Measurements from ENCODE around the gene FTCD. TPM values are rescaled to one million over a fixed set of nuclear protein-coding genes. Genes with fewer than 3 reads are reported as not detected.

Gene FTCD
- total RNA-seq, 4 donors from 2014 or later = 4.5 to 7.0 TPM; not detected in 2

DNA sequence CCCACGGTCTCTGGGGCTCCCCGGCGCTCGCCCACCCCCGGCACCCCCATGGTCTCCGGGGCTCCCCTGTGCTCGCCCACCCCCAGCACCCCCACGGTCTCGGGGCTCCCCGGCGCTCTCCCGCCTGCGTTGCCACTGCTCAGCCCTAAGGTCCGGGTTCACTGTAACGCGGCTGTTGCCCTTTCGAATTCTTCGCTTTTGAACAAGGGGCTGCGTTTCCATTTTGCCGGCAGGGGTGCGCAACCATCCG lies 5.2 kb upstream of the FTCD start:
- Histone ChIP-seq H3K9me3 (no peaks in the 10 kb centered on the region), H3K27ac (no peak overlapping the region), H3K4me1 (no peaks in the 10 kb centered on the region), H3K4me3 (no peak overlapping the region), H3K27me3 (no peaks in the 10 kb centered on the region), H3K36me3 (no peaks in the 10 kb centered on the region)
- intact Hi-C loops (cut with DNase I; ENCODE audit: low total_unique reads) = no loop called here
- TF ChIP-seq, protein P1, sequence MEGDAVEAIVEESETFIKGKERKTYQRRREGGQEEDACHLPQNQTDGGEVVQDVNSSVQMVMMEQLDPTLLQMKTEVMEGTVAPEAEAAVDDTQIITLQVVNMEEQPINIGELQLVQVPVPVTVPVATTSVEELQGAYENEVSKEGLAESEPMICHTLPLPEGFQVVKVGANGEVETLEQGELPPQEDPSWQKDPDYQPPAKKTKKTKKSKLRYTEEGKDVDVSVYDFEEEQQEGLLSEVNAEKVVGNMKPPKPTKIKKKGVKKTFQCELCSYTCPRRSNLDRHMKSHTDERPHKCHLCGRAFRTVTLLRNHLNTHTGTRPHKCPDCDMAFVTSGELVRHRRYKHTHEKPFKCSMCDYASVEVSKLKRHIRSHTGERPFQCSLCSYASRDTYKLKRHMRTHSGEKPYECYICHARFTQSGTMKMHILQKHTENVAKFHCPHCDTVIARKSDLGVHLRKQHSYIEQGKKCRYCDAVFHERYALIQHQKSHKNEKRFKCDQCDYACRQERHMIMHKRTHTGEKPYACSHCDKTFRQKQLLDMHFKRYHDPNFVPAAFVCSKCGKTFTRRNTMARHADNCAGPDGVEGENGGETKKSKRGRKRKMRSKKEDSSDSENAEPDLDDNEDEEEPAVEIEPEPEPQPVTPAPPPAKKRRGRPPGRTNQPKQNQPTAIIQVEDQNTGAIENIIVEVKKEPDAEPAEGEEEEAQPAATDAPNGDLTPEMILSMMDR (IDR thresholded peaks at IDR 0.05) = no peak
- no peak for TF ChIP-seq POLR2A (IDR thresholded peaks at IDR 0.05)
- DNase-seq = no peak

DNA sequence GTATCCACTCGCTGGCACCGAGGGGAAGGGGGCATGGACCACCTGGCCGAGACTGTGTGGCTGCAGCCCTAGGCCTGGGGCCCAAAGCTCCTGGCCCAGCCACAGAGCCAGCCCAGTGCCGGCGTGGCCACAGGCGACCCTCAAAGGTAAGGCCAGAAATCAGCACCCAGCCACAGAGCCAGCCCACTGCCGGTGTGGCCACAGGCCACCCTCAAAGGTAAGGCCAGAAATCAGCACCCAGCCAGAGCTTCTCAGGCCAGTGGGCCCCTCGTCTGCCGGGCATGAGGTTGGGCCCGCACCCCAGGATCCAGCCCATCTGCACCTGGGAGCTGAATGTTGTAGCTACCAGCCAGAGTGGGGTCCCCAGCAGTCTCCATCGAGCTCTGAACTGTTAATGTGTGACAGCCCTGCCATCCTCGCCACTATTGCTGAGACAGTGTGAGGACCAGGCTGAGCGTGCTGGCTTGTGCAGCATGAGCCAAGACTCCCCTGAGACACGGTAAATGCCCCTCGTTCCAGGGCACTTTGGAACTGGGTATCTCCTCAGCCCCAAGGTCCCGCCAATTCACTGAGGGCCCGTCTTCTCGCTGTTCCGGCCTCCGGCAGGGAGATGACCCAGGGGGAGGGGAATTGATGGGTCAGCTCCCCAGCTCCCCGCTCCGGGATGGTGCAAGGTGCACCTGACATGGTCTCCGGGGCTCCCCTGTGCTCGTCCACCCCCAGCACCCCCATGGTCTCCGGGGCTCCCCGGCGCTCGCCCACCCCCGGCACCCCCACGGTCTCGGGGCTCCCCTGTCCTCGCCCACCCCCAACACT lies 4.7 kb upstream of the FTCD start:
- H3K4me1 ChIP-seq = no peaks in the 10 kb centered on the region
- DNase-seq = peak in 1 of 2 donors; percentile 13
- intact Hi-C loops (cut with DNase I; ENCODE audit: low total_unique reads) = no loop called here
- H3K4me3 ChIP-seq = no peak overlapping the region
- no peaks in the 10 kb centered on the region for H3K9me3 ChIP-seq
- no peaks in the 10 kb centered on the region for H3K36me3 ChIP-seq
- no peak for TF ChIP-seq POLR2A (IDR thresholded peaks at IDR 0.05)
- TF ChIP-seq, protein P1 (IDR thresholded peaks at IDR 0.05) = no peak
- no peaks in the 10 kb centered on the region for H3K27me3 ChIP-seq
- no peak overlapping the region for H3K27ac ChIP-seq

DNA sequence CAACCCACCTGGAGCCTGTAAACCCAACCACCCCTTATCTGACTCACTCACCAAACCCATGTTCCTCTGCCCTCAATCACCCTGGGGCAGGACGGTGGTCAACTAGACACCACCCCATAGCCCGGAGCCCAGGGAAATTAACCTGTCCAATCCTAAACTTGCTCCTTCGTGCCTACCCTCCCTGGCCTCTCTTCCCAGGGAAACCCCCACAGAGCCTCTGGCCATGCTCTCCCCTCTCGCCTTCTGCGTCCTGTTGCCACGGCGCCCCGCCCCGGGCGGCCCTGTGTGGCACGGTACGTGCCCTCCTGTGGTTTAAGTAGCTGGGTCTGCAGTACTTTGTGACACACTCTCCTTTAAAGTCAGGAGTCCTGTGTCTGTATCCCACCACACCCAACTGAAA lies 4.0 kb upstream of the FTCD start:
- peak in 1 of 2 donors; percentile 6 for DNase-seq
- no peak overlapping the region for H3K4me3 ChIP-seq
- no peaks in the 10 kb centered on the region for H3K9me3 ChIP-seq
- intact Hi-C loops (cut with DNase I; ENCODE audit: low total_unique reads) = no loop called here
- H3K27ac ChIP-seq = no peak overlapping the region
- H3K36me3 ChIP-seq = no peaks in the 10 kb centered on the region
- no peaks in the 10 kb centered on the region for H3K4me1 ChIP-seq
- H3K27me3 ChIP-seq = no peaks in the 10 kb centered on the region
- TF ChIP-seq, protein P1 (IDR thresholded peaks at IDR 0.05) = no peak
- no peak for TF ChIP-seq POLR2A (IDR thresholded peaks at IDR 0.05)

DNA sequence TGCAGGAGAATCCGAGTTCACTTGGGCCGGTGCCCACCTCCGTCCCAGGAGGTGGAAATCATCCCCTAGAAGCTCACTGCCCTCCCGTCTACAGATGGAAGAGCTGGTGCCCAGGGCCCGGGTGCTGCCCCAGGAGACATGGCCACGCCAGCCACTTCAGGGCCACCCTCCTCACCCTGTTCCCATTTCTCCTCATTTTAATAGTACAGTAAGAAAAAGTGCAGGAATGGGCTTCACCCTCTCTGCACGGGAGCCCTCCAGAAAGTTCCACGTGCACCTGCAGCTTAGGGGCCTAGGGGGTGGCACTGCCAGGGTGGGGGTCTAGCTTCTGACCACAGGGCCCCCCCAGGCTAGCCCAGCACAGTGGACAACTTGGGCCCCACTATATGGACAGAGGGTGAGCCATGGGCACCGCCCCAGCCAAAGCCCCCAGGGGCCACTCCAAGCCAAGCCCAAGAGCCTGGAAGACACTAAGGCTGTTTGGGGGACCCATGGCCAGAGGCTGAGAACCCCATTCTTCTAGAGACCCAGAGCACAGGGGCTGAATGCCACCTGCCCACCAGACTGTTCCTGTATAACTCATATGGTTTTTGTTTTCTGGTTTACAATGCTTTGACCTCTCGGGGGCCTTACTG lies 3.4 kb upstream of the FTCD start:
- H3K27ac ChIP-seq = no peak overlapping the region
- H3K27me3 ChIP-seq = no peaks in the 10 kb centered on the region
- no peak overlapping the region for H3K4me3 ChIP-seq
- intact Hi-C loops (cut with DNase I; ENCODE audit: low total_unique reads) = no loop called here
- peak in 1 of 2 donors; percentile 7 for DNase-seq
- no peaks in the 10 kb centered on the region for H3K36me3 ChIP-seq
- no peaks in the 10 kb centered on the region for H3K9me3 ChIP-seq
- no peak for TF ChIP-seq POLR2A (IDR thresholded peaks at IDR 0.05)
- TF ChIP-seq, protein P1 (IDR thresholded peaks at IDR 0.05) = no peak
- H3K4me1 ChIP-seq = no peaks in the 10 kb centered on the region

DNA sequence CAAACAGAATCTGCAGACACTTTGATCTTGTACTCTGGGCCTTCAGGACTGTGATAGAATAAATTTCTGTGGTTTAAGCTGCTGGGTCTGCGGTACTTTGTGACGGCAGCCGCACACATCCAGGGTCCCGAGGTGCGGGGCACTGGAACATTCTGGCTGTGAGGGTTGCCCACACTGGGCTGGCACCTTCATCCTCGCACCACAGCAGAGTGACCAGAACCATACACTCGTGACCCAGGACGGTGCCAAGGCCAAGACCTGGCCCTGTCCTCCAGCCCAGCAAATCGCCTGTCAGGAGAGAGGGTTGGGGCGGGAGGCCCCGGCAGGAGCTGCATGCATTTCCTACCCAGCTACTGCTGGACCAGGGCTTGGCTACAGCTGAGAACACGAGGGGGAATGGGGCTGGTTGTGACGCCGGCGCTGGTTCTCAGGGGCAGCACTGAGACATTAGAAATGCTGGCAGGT lies 2.6 kb upstream of the FTCD start:
- peaks cover 0 to 1% of the 10 kb centered on the region in 2 donors for H3K4me1 ChIP-seq
- intact Hi-C loops (cut with DNase I; ENCODE audit: low total_unique reads) = no loop called here
- no peaks in the 10 kb centered on the region for H3K27me3 ChIP-seq
- H3K4me3 ChIP-seq = no peak overlapping the region
- TF ChIP-seq, protein P1 (IDR thresholded peaks at IDR 0.05) = no peak
- no peak for TF ChIP-seq POLR2A (IDR thresholded peaks at IDR 0.05)
- no peaks in the 10 kb centered on the region for H3K36me3 ChIP-seq
- H3K27ac ChIP-seq = no peak overlapping the region
- DNase-seq = no peak
- no peaks in the 10 kb centered on the region for H3K9me3 ChIP-seq

Measured in uterus (tissue), 4 donors.